ENCODE measurements around the gene RADIL. TPM values are rescaled to one million over a fixed set of nuclear protein-coding genes. Genes with fewer than 3 reads are reported as not detected.

RADIL gene
- total RNA-seq, 1 experiment from 2014 or later: not detected

DNA sequence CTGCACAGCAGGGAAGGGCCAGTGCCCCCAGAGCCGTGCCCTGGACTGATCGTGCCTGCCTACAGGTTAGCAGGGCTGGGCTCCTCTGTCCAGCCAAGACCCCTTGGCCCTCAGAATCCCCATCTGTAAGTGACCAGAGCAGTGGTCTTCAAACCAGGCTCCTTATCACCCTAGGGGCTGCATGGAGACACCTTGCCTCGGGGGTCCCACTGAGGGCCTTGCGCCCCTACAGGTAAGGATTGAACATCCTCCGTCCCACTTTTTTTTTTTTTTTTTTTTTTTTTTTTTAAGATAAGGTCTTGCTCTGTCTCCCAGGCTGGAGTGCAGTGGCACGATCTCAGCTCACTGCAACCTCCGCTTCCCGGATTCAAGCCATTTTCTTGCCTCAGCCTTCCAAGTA, 32.6 kb upstream of the RADIL start:
- CTCF ChIA-PET: interaction anchor here (0.6 kb wide), 1 partner anchor 1085 kb away, joined by 8 read pairs; no protein-coding TSS in a partner anchor
- intact Hi-C loops (cut with micrococcal nuclease; ENCODE audit: unreplicated experiment): no loop called here
- Histone ChIP-seq H3K9me3 (no peaks in the 10 kb centered on the region), H3K4me3 (ENCODE audit: low read depth, low read length) (no peak overlapping the region), H3K27me3 (replicated peaks; ENCODE audit: control insufficient read depth, insufficient read depth, low read length) (no peaks in the 10 kb centered on the region), H3K36me3 (ENCODE audit: control insufficient read depth, insufficient read depth, low read length) (no peaks in the 10 kb centered on the region), H3K4me1 (no peaks in the 10 kb centered on the region)
- TF ChIP-seq, protein P1, sequence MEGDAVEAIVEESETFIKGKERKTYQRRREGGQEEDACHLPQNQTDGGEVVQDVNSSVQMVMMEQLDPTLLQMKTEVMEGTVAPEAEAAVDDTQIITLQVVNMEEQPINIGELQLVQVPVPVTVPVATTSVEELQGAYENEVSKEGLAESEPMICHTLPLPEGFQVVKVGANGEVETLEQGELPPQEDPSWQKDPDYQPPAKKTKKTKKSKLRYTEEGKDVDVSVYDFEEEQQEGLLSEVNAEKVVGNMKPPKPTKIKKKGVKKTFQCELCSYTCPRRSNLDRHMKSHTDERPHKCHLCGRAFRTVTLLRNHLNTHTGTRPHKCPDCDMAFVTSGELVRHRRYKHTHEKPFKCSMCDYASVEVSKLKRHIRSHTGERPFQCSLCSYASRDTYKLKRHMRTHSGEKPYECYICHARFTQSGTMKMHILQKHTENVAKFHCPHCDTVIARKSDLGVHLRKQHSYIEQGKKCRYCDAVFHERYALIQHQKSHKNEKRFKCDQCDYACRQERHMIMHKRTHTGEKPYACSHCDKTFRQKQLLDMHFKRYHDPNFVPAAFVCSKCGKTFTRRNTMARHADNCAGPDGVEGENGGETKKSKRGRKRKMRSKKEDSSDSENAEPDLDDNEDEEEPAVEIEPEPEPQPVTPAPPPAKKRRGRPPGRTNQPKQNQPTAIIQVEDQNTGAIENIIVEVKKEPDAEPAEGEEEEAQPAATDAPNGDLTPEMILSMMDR (IDR thresholded peaks at IDR 0.05; ENCODE audit: insufficient read depth in 1 of 2, low read depth in 1 of 2, low read length in 1 of 2, severe bottlenecking in 1 of 2, unreplicated experiment in 1 of 2): no peak
- Mint-ChIP-seq H3K36me3 (ENCODE audit: insufficient read depth, unreplicated experiment) (no peaks in the 10 kb centered on the region), H3K9me3 (ENCODE audit: unreplicated experiment) (no peaks in the 10 kb centered on the region), H3K4me3 (ENCODE audit: unreplicated experiment) (no peak overlapping the region), H3K27me3 (ENCODE audit: insufficient read depth, unreplicated experiment) (no peaks in the 10 kb centered on the region), H3K4me1 (ENCODE audit: low read depth, unreplicated experiment) (no peaks in the 10 kb centered on the region), H3K27ac (ENCODE audit: unreplicated experiment) (no peak overlapping the region)
- no peak for DNase-seq
- BruUV-seq (replicated peaks): no TSS peak
- POLR2A ChIA-PET: no interaction called here

DNA sequence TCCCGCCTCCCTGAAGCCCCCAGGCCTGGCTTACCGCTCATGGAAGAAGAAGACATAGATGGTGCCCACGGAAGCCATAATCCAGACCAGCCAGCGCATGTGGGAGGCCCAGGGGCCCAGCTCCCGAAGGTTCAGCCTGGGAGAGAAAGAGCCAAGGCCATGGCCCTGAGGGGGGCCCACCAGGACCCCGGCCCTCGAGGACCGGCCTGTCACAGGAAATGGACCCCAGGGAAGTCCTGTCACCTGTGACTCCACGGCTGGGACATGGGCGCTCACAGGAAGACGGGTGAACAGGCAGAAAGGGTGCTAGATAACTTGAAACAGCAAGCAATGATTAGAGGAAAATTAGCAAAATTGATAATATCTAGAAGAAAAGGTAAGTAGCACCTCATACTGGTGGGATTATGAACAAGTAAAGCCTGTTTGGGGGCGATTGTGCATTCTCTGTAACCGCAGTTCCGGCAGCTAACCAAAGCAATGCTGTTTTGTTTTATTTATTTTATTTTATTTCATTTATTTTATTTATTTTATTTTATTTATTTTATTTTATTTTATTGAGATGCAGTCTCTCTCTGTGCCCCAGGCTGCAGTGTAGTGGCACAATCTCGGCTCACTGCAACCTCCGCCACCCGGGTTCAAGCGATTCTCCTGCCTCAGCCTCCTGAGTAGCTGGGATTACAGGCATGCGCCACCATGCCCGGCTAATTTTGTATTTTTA, 27.8 kb upstream of the RADIL start:
- TF ChIP-seq, protein P1 (IDR thresholded peaks at IDR 0.05; ENCODE audit: insufficient read depth in 1 of 2, low read depth in 1 of 2, low read length in 1 of 2, severe bottlenecking in 1 of 2, unreplicated experiment in 1 of 2): no peak
- H3K4me1 Mint-ChIP-seq (ENCODE audit: low read depth, unreplicated experiment): no peaks in the 10 kb centered on the region
- no peak overlapping the region for H3K4me3 ChIP-seq (ENCODE audit: low read depth, low read length)
- H3K36me3 ChIP-seq (ENCODE audit: control insufficient read depth, insufficient read depth, low read length): no peaks in the 10 kb centered on the region
- H3K4me3 Mint-ChIP-seq (ENCODE audit: unreplicated experiment): no peak overlapping the region
- no peaks in the 10 kb centered on the region for H3K27me3 Mint-ChIP-seq (ENCODE audit: insufficient read depth, unreplicated experiment)
- H3K9me3 ChIP-seq: 0 out of 2 replicates have a peak, but pooled peaks cover 4% of the 10 kb centered on the region
- intact Hi-C loops (cut with micrococcal nuclease; ENCODE audit: unreplicated experiment): no loop called here
- no peaks in the 10 kb centered on the region for H3K9me3 Mint-ChIP-seq (ENCODE audit: unreplicated experiment)
- H3K4me1 ChIP-seq: no peaks in the 10 kb centered on the region
- ChIA-PET POLR2A (no interaction called here), CTCF (no interaction called here)
- no peaks in the 10 kb centered on the region for H3K36me3 Mint-ChIP-seq (ENCODE audit: insufficient read depth, unreplicated experiment)
- DNase-seq: no peak
- BruUV-seq (replicated peaks): no TSS peak
- no peak overlapping the region for H3K27ac Mint-ChIP-seq (ENCODE audit: unreplicated experiment)
- H3K27me3 ChIP-seq (replicated peaks; ENCODE audit: control insufficient read depth, insufficient read depth, low read length): no peaks in the 10 kb centered on the region

DNA sequence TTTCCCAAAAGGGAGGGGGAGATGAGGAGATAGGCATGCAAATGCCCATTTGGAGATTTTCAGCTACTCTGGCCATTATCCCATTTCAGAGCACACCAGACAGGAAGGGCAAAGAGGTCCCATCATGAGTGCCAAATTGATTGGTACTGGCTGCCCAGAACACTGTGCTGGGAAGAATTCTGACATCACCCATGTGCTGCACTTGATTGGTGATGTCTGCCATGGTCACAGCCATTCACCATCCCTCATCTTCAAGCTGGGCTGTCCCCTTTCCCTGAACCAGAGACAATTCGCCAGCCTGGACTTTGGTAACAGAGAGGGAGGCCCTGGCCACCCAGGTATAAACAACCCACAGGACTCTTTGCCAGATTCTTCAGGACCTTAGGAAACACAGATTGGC, 23.2 kb upstream of the RADIL start:
- H3K36me3 ChIP-seq (ENCODE audit: control insufficient read depth, insufficient read depth, low read length): no peaks in the 10 kb centered on the region
- DNase-seq: no peak
- no TSS peak for BruUV-seq (replicated peaks)
- ChIA-PET CTCF (no interaction called here), POLR2A (no interaction called here)
- intact Hi-C loops (cut with micrococcal nuclease; ENCODE audit: unreplicated experiment): no loop called here
- Mint-ChIP-seq H3K4me3 (ENCODE audit: unreplicated experiment) (no peak overlapping the region), H3K9me3 (ENCODE audit: unreplicated experiment) (no peaks in the 10 kb centered on the region), H3K27me3 (ENCODE audit: insufficient read depth, unreplicated experiment) (peaks cover 8% of the 10 kb centered on the region), H3K36me3 (ENCODE audit: insufficient read depth, unreplicated experiment) (no peaks in the 10 kb centered on the region), H3K4me1 (ENCODE audit: low read depth, unreplicated experiment) (no peaks in the 10 kb centered on the region), H3K27ac (ENCODE audit: unreplicated experiment) (no peak overlapping the region)
- H3K4me1 ChIP-seq: no peaks in the 10 kb centered on the region
- no peaks in the 10 kb centered on the region for H3K27me3 ChIP-seq (replicated peaks; ENCODE audit: control insufficient read depth, insufficient read depth, low read length)
- TF ChIP-seq, protein P1 (IDR thresholded peaks at IDR 0.05; ENCODE audit: insufficient read depth in 1 of 2, low read depth in 1 of 2, low read length in 1 of 2, severe bottlenecking in 1 of 2, unreplicated experiment in 1 of 2): no peak
- H3K9me3 ChIP-seq: 0 out of 2 replicates have a peak, but pooled peaks cover 7% of the 10 kb centered on the region
- H3K4me3 ChIP-seq (ENCODE audit: low read depth, low read length): no peak overlapping the region

Data from Caco-2 (cell line).